GM21576 (cell line): ENCODE results near the gene PYDC2.
"Not testable (repeated sequence)": the region's sequence is repeated elsewhere in the genome, so short reads cannot be mapped to it uniquely, and the experiment has no call there.

ENCODE experiments used
- ATAC-seq: cut with Tn5 transposase; IDR thresholded peaks from one replicate; pipeline ENCODE4 v1.9.1; 2021; ENCODE audit warnings: mild to moderate bottlenecking, moderate library complexity; ENCODE audit not compliant: unreplicated experiment

Gene PYDC2

GRCh38 chr3:191460360-191460759, 603 bp upstream of the PYDC2 start:
- no peak for ATAC-seq

GRCh38 chr3:191470080-191470479, 9.1 kb downstream of the PYDC2 start:
- ATAC-seq = no peak

- ATAC-seq = no peak
These were observed 9.6 kb downstream of the PYDC2 start for GRCh38 chr3:191470545-191470944.

GRCh38 chr3:191473661-191474198, 12.8 kb downstream of the PYDC2 start:
- no peak for ATAC-seq

- ATAC-seq = no peak
These were observed 15.3 kb downstream of the PYDC2 start for GRCh38 chr3:191476066-191476772.

GRCh38 chr3:191483994-191484393, 23.0 kb downstream of the PYDC2 start:
- not testable (repeated sequence) for ATAC-seq

GRCh38 chr3:191484461-191484860, 23.5 kb downstream of the PYDC2 start:
- no peak for ATAC-seq

- no peak for ATAC-seq
These were observed 31.6 kb downstream of the PYDC2 start for GRCh38 chr3:191492601-191493000.

- ATAC-seq = no peak
These were observed 32.4 kb downstream of the PYDC2 start for GRCh38 chr3:191493336-191493735.

- no peak for ATAC-seq
These were observed 38.5 kb downstream of the PYDC2 start for GRCh38 chr3:191499307-191500080.

- ATAC-seq = no peak
These were observed 39.9 kb downstream of the PYDC2 start for GRCh38 chr3:191500892-191501291.

GRCh38 chr3:191502583-191502982, 41.6 kb downstream of the PYDC2 start:
- no peak for ATAC-seq

GRCh38 chr3:191509078-191509477, 48.1 kb downstream of the PYDC2 start:
- ATAC-seq = no peak
